ENCODE results near the gene CFAP107.
"Not testable (repeated sequence)": the region's sequence is repeated elsewhere in the genome, so short reads cannot be mapped to it uniquely, and the experiment has no call there.

The CFAP107 gene

DNA sequence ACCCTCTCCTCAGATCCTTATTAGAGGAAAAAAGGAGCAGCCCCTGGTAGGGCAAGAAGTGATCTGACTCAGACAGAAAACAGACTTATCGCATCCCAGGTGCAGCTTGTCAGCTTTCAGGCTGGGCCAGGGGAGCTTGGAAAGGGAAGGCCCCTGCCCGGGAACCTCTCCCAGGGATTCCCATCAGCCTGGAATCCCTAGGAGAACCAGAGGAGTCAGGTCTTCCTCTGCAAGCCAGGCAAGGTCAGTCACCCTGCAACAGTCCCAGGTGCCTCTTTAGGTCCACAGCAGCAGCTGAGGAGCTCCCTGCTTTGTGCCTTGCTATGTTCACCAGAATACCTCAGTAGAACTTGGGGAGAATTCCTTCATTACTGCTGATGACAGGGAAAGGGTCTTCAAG lies 24.6 kb downstream of the CFAP107 start:
- Histone ChIP-seq H3K36me3 (ENCODE audit: control insufficient read depth, insufficient read depth, low read length) (no peaks in the 10 kb centered on the region), H3K27me3 (ENCODE audit: control insufficient read depth, insufficient read depth, low read length) (no peaks in the 10 kb centered on the region), H3K4me3 (ENCODE audit: low read length) (no peak overlapping the region), H3K9me3 (ENCODE audit: control insufficient read depth, low read length) (no peaks in the 10 kb centered on the region), H3K4me1 (ENCODE audit: control insufficient read depth, insufficient read depth, low read length) (no peaks in the 10 kb centered on the region), H3K9ac (ENCODE audit: low read length) (no peak overlapping the region)

DNA sequence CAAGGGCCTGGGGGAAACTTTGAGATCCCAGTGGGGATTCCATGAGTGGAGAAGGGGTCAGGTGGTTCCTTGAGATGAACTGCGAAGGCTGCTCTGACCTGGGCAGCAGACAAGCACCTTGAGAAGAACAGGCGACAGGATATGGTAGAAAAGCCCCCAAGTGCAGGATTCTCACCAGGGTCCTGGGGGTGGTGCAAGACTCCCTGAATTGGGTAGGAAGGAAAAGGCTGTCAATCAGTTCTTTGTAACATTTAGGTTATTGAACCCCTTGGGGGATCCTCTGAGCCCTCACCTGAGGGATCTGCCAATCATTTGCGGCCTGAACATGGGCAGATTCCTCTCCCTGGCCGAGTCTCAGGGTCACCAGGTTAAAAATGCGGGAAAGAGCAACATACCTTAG lies 25.2 kb downstream of the CFAP107 start:
- Histone ChIP-seq H3K27me3 (ENCODE audit: control insufficient read depth, insufficient read depth, low read length) (no peaks in the 10 kb centered on the region), H3K4me1 (ENCODE audit: control insufficient read depth, insufficient read depth, low read length) (no peaks in the 10 kb centered on the region), H3K9me3 (ENCODE audit: control insufficient read depth, low read length) (no peaks in the 10 kb centered on the region), H3K36me3 (ENCODE audit: control insufficient read depth, insufficient read depth, low read length) (no peaks in the 10 kb centered on the region), H3K4me3 (ENCODE audit: low read length) (no peak overlapping the region), H3K9ac (ENCODE audit: low read length) (no peak overlapping the region)

DNA sequence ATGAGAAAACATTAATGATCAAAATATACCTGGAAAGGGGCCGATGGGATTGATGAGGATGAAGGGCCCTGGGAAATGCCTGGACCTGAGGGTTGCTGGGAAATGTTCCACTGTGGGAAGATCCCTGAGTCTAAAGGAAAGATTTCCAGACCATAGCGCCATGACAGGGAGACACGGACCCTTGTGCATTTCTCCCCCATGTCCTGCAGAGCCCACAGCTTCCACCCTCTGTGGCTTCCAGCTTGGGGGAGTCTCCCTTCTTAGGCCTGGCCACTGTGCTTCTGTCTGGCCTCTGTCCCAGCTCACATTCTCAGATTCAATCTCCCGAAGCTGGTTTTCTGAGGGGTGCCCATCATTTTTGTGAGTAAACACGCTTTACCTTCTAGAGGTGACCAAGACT lies 26.5 kb downstream of the CFAP107 start:
- H3K9ac ChIP-seq (ENCODE audit: low read length) = no peak overlapping the region
- no peaks in the 10 kb centered on the region for H3K36me3 ChIP-seq (ENCODE audit: control insufficient read depth, insufficient read depth, low read length)
- H3K4me1 ChIP-seq (ENCODE audit: control insufficient read depth, insufficient read depth, low read length) = no peaks in the 10 kb centered on the region
- H3K27me3 ChIP-seq (ENCODE audit: control insufficient read depth, insufficient read depth, low read length) = no peaks in the 10 kb centered on the region
- no peaks in the 10 kb centered on the region for H3K9me3 ChIP-seq (ENCODE audit: control insufficient read depth, low read length)
- no peak overlapping the region for H3K4me3 ChIP-seq (ENCODE audit: low read length)

DNA sequence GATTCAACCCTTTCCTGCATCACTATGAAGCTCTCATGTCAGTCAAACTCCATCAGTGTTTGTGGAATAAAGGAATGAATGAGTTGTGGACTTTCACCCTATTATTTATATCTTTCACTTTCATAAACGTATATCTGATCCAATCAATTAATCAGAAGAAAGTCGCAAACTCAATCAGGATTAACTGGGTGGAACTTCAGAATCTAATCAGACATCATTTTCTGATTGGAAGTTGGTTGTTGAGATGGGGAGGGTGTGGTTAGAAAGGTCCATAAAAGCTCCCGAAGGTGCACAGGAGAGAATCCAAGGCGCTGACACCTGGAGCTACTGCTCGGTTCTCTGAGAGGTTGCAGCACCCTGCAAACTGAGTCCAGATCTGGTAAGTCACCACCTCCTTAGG lies 27.4 kb downstream of the CFAP107 start, which contains the start of gene PRAMEF12:
PRAMEF12 (plus strand) TSS at position 301 of the 400 bp plus-strand sequence. CDS start 1,130 bp downstream, outside the sequence.
- no peaks in the 10 kb centered on the region for H3K27me3 ChIP-seq (ENCODE audit: control insufficient read depth, insufficient read depth, low read length)

DNA sequence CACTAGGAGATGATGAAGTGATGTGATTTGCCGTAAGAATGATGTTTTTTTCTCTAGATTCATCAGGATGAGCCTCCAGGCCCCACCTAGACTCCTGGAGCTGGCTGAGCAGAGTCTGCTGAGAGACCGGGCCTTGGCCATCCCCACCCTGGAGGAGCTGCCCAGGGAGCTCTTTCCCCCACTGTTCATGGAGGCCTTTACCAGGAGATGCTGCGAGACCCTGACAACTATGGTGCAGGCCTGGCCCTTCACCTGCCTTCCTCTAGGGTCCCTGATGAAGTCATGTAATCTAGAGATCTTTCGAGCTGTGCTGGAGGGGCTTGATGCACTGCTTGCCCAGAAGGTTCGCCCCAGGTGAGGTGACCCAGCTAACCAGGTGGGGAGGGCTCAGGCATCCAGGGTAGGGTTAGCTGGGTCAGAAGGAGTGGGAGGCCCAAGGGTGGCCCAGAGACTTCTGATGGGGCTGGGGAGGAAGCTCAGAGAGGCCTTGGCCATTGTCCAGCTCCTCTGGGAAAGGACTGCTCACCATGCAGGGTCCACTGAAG lies 28.9 kb downstream of the CFAP107 start:
- H3K4me1 ChIP-seq (ENCODE audit: control insufficient read depth, insufficient read depth, low read length) = no peaks in the 10 kb centered on the region
- no peaks in the 10 kb centered on the region for H3K9me3 ChIP-seq (ENCODE audit: control insufficient read depth, low read length)
- H3K27me3 ChIP-seq (ENCODE audit: control insufficient read depth, insufficient read depth, low read length) = no peaks in the 10 kb centered on the region
- no peak overlapping the region for H3K9ac ChIP-seq (ENCODE audit: low read length)
- no peak overlapping the region for H3K4me3 ChIP-seq (ENCODE audit: low read length)
- H3K36me3 ChIP-seq (ENCODE audit: control insufficient read depth, insufficient read depth, low read length) = no peaks in the 10 kb centered on the region

More for the DNA sequence above, 27.4 kb downstream of the CFAP107 start, which contains the start of gene PRAMEF12:
- Histone ChIP-seq H3K4me3 (ENCODE audit: low read length) (no peak within 1 kb of the TSS), H3K36me3 (ENCODE audit: control insufficient read depth, insufficient read depth, low read length) (no peaks in the 10 kb centered on the region), H3K9ac (ENCODE audit: low read length) (no peak within 1 kb of the TSS), H3K9me3 (ENCODE audit: control insufficient read depth, low read length) (no peaks in the 10 kb centered on the region), H3K4me1 (ENCODE audit: control insufficient read depth, insufficient read depth, low read length) (no peaks in the 10 kb centered on the region)

DNA sequence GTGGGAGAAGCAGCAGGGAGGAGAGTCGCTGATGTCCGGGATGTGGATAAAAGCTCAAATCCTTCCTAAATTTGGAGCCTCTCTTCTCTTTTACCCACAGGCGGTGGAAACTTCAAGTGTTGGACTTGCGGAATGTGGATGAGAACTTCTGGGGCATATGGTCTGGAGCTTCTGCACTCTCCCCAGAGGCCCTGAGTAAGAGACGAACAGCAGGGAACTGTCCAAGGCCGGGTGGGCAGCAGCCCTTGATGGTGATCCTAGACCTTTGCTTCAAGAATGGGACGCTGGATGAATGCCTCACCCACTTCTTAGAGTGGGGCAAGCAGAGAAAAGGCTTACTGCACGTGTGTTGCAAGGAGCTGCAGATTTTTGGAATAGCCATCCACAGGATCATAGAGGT lies 29.4 kb downstream of the CFAP107 start:
- Histone ChIP-seq H3K9me3 (ENCODE audit: control insufficient read depth, low read length) (no peaks in the 10 kb centered on the region), H3K9ac (ENCODE audit: low read length) (no peak overlapping the region), H3K27me3 (ENCODE audit: control insufficient read depth, insufficient read depth, low read length) (no peaks in the 10 kb centered on the region), H3K36me3 (ENCODE audit: control insufficient read depth, insufficient read depth, low read length) (no peaks in the 10 kb centered on the region), H3K4me3 (ENCODE audit: low read length) (no peak overlapping the region), H3K4me1 (ENCODE audit: control insufficient read depth, insufficient read depth, low read length) (no peaks in the 10 kb centered on the region)

DNA sequence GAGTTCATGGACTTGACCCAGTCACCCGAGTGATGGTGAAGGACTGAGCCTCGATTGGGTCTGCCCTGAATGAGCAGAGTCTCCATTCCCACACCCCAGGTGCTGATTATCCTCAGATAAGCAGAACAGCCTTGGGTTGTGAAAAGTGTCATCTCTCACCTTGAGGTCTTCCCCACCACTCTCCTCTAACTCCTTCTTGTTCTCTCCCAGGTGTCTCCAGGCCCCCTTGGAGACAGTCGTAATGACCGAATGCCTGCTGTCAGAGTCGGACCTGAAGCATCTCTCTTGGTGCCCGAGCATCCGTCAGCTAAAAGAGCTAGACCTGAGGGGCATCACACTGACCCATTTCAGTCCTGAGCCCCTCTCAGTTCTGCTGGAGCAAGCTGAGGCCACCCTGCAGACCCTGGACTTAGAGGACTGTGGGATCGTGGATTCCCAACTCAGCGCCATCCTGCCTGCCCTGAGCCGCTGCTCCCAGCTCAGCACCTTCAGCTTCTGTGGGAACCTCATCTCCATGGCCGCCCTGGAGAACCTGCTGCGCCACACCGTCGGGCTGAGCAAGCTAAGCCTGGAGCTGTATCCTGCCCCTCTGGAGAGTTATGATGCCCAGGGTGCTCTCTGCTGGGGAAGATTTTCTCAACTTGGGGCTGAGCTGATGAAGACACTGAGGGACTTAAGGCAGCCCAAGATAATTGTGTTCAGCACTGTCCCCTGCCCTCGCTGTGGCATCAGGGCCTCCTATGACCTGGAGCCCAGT lies 31.0 kb downstream of the CFAP107 start:
- no peaks in the 10 kb centered on the region for H3K27me3 ChIP-seq (ENCODE audit: control insufficient read depth, insufficient read depth, low read length)
- H3K9me3 ChIP-seq (ENCODE audit: control insufficient read depth, low read length) = no peaks in the 10 kb centered on the region
- no peak overlapping the region for H3K9ac ChIP-seq (ENCODE audit: low read length)
- no peak overlapping the region for H3K4me3 ChIP-seq (ENCODE audit: low read length)
- no peaks in the 10 kb centered on the region for H3K4me1 ChIP-seq (ENCODE audit: control insufficient read depth, insufficient read depth, low read length)
- H3K36me3 ChIP-seq (ENCODE audit: control insufficient read depth, insufficient read depth, low read length) = no peaks in the 10 kb centered on the region

DNA sequence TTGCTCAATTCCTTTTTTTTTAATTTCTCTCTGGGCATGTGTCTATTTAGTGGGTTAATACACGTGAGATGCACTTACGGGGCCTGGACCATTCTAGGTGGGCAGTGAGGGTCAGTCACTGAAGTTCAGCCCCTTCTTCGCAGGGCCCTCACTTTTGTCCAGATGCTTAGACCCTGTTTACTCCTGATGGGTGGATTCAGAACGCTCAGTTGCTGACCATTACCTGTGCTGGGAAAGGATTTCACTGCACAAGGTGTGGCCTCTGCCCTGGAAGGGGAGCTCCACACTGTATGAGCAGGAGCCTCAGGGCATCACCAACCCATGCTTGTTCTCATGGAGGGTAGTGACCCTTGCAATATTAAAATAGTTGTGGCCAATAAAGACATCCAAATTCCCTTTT lies 32.1 kb downstream of the CFAP107 start:
- Histone ChIP-seq H3K4me1 (ENCODE audit: control insufficient read depth, insufficient read depth, low read length) (no peaks in the 10 kb centered on the region), H3K9me3 (ENCODE audit: control insufficient read depth, low read length) (no peaks in the 10 kb centered on the region), H3K27me3 (ENCODE audit: control insufficient read depth, insufficient read depth, low read length) (no peaks in the 10 kb centered on the region), H3K36me3 (ENCODE audit: control insufficient read depth, insufficient read depth, low read length) (no peaks in the 10 kb centered on the region), H3K4me3 (ENCODE audit: low read length) (no peak overlapping the region), H3K9ac (ENCODE audit: low read length) (no peak overlapping the region)

DNA sequence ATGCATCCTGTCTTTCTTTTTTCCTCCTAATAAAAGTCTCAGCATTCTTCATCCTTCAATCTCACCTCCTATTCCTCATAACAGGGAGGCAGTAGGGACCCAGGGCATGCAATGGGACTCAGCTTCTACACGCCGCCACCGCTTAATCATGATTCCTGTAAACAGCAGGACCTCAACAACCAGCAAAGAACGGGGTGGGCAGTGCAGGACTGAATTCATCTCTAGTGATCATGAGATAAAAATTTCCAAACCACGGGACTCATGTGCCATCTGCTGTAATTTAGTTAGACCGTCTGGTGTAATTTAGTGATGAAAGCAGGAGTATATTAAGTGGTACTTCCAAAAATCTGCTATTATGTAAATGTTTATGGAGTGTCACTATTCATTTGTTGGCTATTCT lies 32.9 kb downstream of the CFAP107 start:
- Histone ChIP-seq H3K9ac (ENCODE audit: low read length) (no peak overlapping the region), H3K36me3 (ENCODE audit: control insufficient read depth, insufficient read depth, low read length) (no peaks in the 10 kb centered on the region), H3K4me1 (ENCODE audit: control insufficient read depth, insufficient read depth, low read length) (no peaks in the 10 kb centered on the region), H3K9me3 (ENCODE audit: control insufficient read depth, low read length) (no peaks in the 10 kb centered on the region), H3K4me3 (ENCODE audit: low read length) (no peak overlapping the region), H3K27me3 (ENCODE audit: control insufficient read depth, insufficient read depth, low read length) (no peaks in the 10 kb centered on the region)

DNA sequence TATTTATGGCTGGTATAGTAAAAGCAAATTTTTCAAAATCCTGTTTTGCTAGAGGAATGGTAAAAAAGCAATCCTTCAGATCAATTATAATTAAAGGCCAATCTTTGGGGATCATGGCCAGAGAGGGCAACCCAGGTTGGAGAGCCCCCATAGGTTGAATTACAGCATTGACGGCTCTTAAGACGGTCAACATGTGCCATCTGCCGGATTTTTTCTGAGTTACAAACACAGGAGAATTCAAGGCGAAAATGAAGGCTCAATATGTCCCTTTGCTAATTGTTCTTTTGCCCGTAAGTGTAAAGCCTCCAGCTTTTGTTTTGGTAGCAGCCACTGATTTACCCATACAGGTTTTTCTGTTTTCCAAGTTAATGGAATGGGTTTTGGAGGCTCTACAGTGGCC lies 35.5 kb downstream of the CFAP107 start:
- not testable (repeated sequence) for H3K9ac ChIP-seq (ENCODE audit: low read length); H3K9me3 ChIP-seq (ENCODE audit: control insufficient read depth, low read length); H3K4me3 ChIP-seq (ENCODE audit: low read length); H3K4me1 ChIP-seq (ENCODE audit: control insufficient read depth, insufficient read depth, low read length); H3K36me3 ChIP-seq (ENCODE audit: control insufficient read depth, insufficient read depth, low read length); H3K27me3 ChIP-seq (ENCODE audit: control insufficient read depth, insufficient read depth, low read length)

DNA sequence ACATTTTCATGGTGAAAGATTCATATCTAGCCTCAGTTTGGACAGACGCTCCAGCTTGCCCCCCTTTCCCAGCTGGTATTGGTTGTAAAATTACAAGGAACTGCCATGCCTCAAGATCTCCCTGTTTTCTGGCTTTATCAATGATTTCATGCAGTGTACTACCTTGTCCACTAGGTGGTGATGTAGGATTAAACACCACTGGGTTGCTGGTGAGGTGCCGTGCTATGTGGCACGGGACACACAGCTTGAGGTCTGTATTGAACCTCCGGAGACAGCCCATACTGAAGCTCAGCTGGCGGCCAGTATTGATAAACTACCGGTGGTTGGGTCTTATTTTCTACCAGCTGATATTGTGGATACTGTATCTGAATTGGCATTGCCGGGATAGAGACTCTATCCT lies 37.8 kb downstream of the CFAP107 start:
- not testable (repeated sequence) for H3K9me3 ChIP-seq (ENCODE audit: control insufficient read depth, low read length); H3K4me3 ChIP-seq (ENCODE audit: low read length); H3K36me3 ChIP-seq (ENCODE audit: control insufficient read depth, insufficient read depth, low read length); H3K4me1 ChIP-seq (ENCODE audit: control insufficient read depth, insufficient read depth, low read length); H3K9ac ChIP-seq (ENCODE audit: low read length); H3K27me3 ChIP-seq (ENCODE audit: control insufficient read depth, insufficient read depth, low read length)

DNA sequence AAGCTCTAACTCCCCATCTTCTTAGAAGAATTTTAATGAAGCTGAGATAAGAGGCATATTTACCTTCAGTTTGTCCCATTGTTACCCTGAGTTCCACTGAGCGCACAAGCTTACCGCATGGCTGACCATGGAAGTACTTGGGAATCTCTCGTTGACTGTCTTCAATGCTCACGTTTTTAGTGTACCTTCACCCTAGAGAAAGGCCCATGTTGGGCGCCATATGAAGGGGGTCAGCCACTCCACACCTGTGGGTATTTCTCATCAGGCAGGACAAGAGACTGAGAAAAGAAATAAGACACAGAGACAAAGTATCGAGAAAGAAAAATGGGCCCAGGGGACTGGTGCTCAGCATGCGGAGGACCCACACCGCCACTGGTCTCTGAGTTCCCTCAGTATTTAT lies 38.7 kb downstream of the CFAP107 start:
- H3K27me3 ChIP-seq (ENCODE audit: control insufficient read depth, insufficient read depth, low read length); H3K4me1 ChIP-seq (ENCODE audit: control insufficient read depth, insufficient read depth, low read length); H3K9ac ChIP-seq (ENCODE audit: low read length); H3K36me3 ChIP-seq (ENCODE audit: control insufficient read depth, insufficient read depth, low read length); H3K9me3 ChIP-seq (ENCODE audit: control insufficient read depth, low read length); H3K4me3 ChIP-seq (ENCODE audit: low read length): not testable (repeated sequence)

DNA sequence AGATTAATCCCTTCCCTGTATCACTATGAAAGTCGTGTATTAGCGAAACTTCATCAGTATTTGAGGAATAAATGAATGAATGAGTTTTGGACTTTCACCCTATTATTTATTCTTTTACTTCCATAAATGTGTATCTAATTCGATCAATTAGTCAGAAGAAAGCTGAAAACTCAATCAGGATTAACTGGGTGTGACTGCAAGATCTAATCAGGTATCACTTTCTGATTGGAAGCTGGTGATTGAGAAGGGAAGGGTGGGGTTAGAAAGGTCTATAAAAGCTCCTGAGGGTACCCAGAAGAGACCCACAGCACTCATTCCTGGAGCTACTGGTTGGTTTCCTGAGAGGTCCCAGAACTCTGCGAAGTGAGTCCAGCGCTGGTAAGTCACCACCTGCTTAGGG lies 45.1 kb downstream of the CFAP107 start, which contains the start of gene PRAMEF1:
PRAMEF1 (plus strand) TSS at position 301 of the 400 bp plus-strand sequence. CDS start 1,831 bp downstream, outside the sequence.
- H3K9me3 ChIP-seq (ENCODE audit: control insufficient read depth, low read length); H3K4me3 ChIP-seq (ENCODE audit: low read length); H3K27me3 ChIP-seq (ENCODE audit: control insufficient read depth, insufficient read depth, low read length); H3K36me3 ChIP-seq (ENCODE audit: control insufficient read depth, insufficient read depth, low read length); H3K9ac ChIP-seq (ENCODE audit: low read length); H3K4me1 ChIP-seq (ENCODE audit: control insufficient read depth, insufficient read depth, low read length): not testable (repeated sequence)
